Gastroesophageal sphincter (tissue), 4 donors: ENCODE measurements around the gene CLEC18A. TPM values are rescaled to one million over a fixed set of nuclear protein-coding genes. Genes with fewer than 3 reads are reported as not detected.

ENCODE experiments used
- ATAC-seq: fragments of 150-250 bp; one replicate; pipeline ENCODE4 v1.9.1; 2016; ENCODE audit warnings: mild to moderate bottlenecking, moderate library complexity
- H3K27ac ChIP-seq, 4 donors: fragments of 200-600 bp; sonication (generic) in 3 of 4; 1 replicate in 3 of 4; 2 replicates in 1 of 4; pipeline ENCODE4 v1.5.1; 2016 to 2019
- H3K27me3 ChIP-seq: fragments of 200-600 bp; sonication (generic); one replicate; pipeline ENCODE4 v1.5.1; 2019
- H3K36me3 ChIP-seq, 2 donors: fragments of 200-600 bp; sonication (generic); one replicate each; pipeline ENCODE4 v1.5.1; 2019; ENCODE audit warnings: control low read depth in 1 of 2
- H3K4me1 ChIP-seq, 3 donors: fragments of 200-600 bp; sonication (generic); 1 replicate in 2 of 3; 2 replicates in 1 of 3; pipeline ENCODE4 v1.5.1; 2016 to 2019; ENCODE audit warnings: control low read depth in 2 of 3
- H3K4me3 ChIP-seq, 2 donors: fragments of 200-600 bp; sonication (generic); one replicate each; pipeline ENCODE4 v1.5.1; 2019; ENCODE audit warnings: mild to moderate bottlenecking in 1 of 2, moderate library complexity in 1 of 2
- H3K9me3 ChIP-seq, 3 donors: fragments of 200-600 bp; sonication (generic); one replicate each; pipeline ENCODE4 v1.5.1; 2017 to 2019; ENCODE audit warnings: control low read depth in 2 of 3
- EP300 ChIP-seq: sonication (generic); formaldehyde crosslinking; IDR thresholded peaks from one replicate; pipeline ENCODE4 v1.6.1; 2017; ENCODE audit warnings: antibody characterized with exemption, mild to moderate bottlenecking
- POLR2A ChIP-seq, 2 donors: fragments of 450-650 bp; IDR thresholded peaks; one replicate each; pipeline ENCODE4 v1.6.1; 2017; ENCODE audit warnings: antibody characterized with exemption in 2 of 2, mild to moderate bottlenecking in 2 of 2, moderate library complexity in 1 of 2
- POLR2AphosphoS5 ChIP-seq: sonication (generic); formaldehyde crosslinking; IDR thresholded peaks from one replicate; pipeline ENCODE4 v1.6.1; 2017; ENCODE audit warnings: antibody characterized with exemption
- WGBS, 2 donors: methylation state at CpG; one replicate each; pipeline ENCODE4 v1.1.5; 2018; ENCODE audit warnings: low coverage in 1 of 2; 5-methylcytosine and 5-hydroxymethylcytosine counted together
- total RNA-seq, 4 donors: library from RNA; depleted of rRNA; stranded (reverse); fragments of >200 nt; gene quantifications; one replicate each; pipeline ENCODE4 v1.1.0, GENCODE V29; 2016
- TF ChIP-seq, protein P1 (sequence below), 4 experiments: fragments of 200-600 bp in 2 of 4; fragments of 450-650 bp in 2 of 4; sonication (generic) in 1 of 4; IDR thresholded peaks; one replicate each; pipeline ENCODE4 v1.5.1; 2017 to 2019; ENCODE audit warnings: antibody characterized with exemption in 4 of 4, mild to moderate bottlenecking in 2 of 4, moderate library complexity in 2 of 4

The CLEC18A gene
- total RNA-seq, 4 donors from 2014 or later: 0.27 to 1.9 (median 0.31) TPM; not detected in 1

DNA sequence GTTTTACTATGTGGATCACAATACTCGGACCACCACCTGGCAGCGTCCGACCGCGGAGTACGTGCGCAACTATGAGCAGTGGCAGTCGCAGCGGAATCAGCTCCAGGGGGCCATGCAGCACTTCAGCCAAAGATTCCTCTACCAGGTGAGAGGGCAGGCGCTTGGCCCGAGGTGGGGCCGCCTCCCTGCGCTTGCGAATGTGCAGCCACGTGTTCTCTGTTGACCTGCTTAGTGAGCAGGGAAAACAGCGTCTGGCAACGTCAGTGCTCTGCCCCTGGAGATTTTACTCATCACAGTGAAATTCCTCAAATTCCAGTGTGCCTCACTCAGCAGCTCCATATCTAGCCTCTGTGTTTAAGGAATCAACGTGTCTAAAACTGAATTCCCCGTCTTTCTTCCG is 33.4 kb upstream of the CLEC18A start:
- ATAC-seq: peak; percentile 91
- Histone ChIP-seq H3K36me3 (peaks cover 0 to 13% of the 10 kb centered on the region in 2 donors), H3K4me1 (no peaks in the 10 kb centered on the region), H3K27me3 (no peaks in the 10 kb centered on the region), H3K4me3 (no peak overlapping the region), H3K27ac (peak overlapping the region in 3 of 4 donors; percentile 7 to 66 (median 59)), H3K9me3 (no peaks in the 10 kb centered on the region)
- 47 to 55% methylated on average over 5 to 11 of the region's 20 CpGs for WGBS, 2 donors
- TF ChIP-seq, protein P1, sequence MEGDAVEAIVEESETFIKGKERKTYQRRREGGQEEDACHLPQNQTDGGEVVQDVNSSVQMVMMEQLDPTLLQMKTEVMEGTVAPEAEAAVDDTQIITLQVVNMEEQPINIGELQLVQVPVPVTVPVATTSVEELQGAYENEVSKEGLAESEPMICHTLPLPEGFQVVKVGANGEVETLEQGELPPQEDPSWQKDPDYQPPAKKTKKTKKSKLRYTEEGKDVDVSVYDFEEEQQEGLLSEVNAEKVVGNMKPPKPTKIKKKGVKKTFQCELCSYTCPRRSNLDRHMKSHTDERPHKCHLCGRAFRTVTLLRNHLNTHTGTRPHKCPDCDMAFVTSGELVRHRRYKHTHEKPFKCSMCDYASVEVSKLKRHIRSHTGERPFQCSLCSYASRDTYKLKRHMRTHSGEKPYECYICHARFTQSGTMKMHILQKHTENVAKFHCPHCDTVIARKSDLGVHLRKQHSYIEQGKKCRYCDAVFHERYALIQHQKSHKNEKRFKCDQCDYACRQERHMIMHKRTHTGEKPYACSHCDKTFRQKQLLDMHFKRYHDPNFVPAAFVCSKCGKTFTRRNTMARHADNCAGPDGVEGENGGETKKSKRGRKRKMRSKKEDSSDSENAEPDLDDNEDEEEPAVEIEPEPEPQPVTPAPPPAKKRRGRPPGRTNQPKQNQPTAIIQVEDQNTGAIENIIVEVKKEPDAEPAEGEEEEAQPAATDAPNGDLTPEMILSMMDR (IDR thresholded peaks at IDR 0.05): no peak
- TF ChIP-seq EP300: no peak
- no peak for TF ChIP-seq POLR2A (IDR thresholded peaks at IDR 0.05)
- TF ChIP-seq POLR2AphosphoS5: no peak

DNA sequence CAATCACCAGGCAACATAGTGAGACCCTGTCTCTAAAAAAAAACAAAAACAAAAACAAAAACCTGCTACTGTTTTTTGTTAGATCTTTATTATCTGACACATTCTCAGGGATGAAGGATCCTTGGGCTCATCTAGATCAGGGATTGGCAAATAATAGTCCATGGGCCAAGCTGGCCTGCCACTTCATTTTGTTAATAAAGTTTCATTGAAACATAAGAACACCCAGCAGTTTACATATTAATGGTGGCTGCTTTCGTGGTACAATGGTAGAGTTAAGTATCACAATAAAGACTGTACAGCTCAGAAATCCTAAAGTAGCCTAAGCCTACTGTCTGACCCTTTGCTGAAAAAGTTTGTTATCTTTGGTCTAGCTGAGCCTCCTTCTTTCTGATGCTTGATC is 32.9 kb upstream of the CLEC18A start:
- TF ChIP-seq POLR2A (IDR thresholded peaks at IDR 0.05): no peak
- no peak for TF ChIP-seq POLR2AphosphoS5
- TF ChIP-seq, protein P1 (IDR thresholded peaks at IDR 0.05): no peak
- H3K27ac ChIP-seq: peak overlapping the region in 2 of 4 donors; percentile 59 to 66
- ATAC-seq: no peak
- H3K4me3 ChIP-seq: no peak overlapping the region
- no peaks in the 10 kb centered on the region for H3K27me3 ChIP-seq
- 91% methylated on average over 1 of the region's 1 CpG; no CpG with 5 or more reads in 1 of the 2 donors for WGBS, 2 donors
- H3K9me3 ChIP-seq: no peaks in the 10 kb centered on the region
- H3K36me3 ChIP-seq: peaks cover 0 to 13% of the 10 kb centered on the region in 2 donors
- no peaks in the 10 kb centered on the region for H3K4me1 ChIP-seq

DNA sequence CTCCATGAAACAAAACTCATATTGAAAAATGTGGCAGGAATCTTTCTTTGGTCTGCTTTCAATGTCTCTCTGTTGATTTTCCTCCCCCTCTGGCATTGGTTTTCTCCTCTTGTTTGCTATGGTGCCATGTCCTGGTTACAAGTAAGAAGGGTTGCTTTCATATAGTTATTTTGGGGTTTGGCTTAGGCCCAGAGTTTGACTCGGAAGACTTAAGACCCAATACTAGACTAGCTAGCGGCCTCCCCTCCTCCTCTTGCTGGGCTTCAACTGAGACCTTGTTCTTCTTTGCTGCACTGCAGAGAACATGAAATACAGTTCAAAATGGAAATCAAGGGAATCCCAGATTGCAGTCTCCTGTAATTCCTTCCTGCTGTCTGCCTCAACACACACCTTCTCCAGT is 30.0 kb upstream of the CLEC18A start:
- Histone ChIP-seq H3K4me3 (no peak overlapping the region), H3K4me1 (peaks cover 0 to 25% (median 4%) of the 10 kb centered on the region in 3 donors), H3K9me3 (no peaks in the 10 kb centered on the region), H3K27me3 (no peaks in the 10 kb centered on the region), H3K36me3 (peaks cover 0 to 21% of the 10 kb centered on the region in 2 donors), H3K27ac (peak overlapping the region in 1 of 4 donors; percentile 27)
- ATAC-seq: no peak
- WGBS, 2 donors: 72% methylated on average over 2 of the region's 2 CpGs; no CpG with 5 or more reads in 1 of the 2 donors
- TF ChIP-seq, protein P1 (IDR thresholded peaks at IDR 0.05): no peak
- TF ChIP-seq EP300 (no peak), POLR2AphosphoS5 (no peak), POLR2A (IDR thresholded peaks at IDR 0.05) (no peak)

DNA sequence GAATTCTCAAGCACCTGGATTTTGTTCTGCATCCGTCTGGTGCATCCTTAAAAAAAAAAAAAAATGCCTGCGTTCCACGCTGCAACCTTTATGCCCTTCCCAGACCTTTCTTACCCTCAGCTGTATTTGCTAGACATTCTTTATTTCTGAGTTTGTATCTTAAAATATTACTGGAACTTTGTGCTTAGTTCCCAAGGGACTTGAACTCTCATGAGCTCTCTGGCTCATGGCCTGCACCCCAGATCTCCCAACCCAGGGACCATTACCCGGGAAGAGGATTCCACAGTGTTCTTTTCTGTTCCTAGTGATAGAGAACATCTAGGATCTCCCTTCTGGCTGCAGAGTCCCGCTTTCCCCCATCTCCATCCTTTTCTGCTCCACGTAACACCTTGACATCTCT is 28.9 kb upstream of the CLEC18A start:
- Histone ChIP-seq H3K27ac (no peak overlapping the region), H3K9me3 (no peaks in the 10 kb centered on the region), H3K36me3 (peaks cover 0 to 24% of the 10 kb centered on the region in 2 donors), H3K4me1 (peaks cover 0 to 35% (median 4%) of the 10 kb centered on the region in 3 donors), H3K4me3 (no peak overlapping the region), H3K27me3 (no peaks in the 10 kb centered on the region)
- no peak for ATAC-seq
- WGBS, 2 donors: 73 to 76% methylated on average over 4 to 6 of the region's 6 CpGs
- no peak for TF ChIP-seq POLR2AphosphoS5
- TF ChIP-seq, protein P1 (IDR thresholded peaks at IDR 0.05): no peak
- TF ChIP-seq POLR2A (IDR thresholded peaks at IDR 0.05): no peak
- no peak for TF ChIP-seq EP300

DNA sequence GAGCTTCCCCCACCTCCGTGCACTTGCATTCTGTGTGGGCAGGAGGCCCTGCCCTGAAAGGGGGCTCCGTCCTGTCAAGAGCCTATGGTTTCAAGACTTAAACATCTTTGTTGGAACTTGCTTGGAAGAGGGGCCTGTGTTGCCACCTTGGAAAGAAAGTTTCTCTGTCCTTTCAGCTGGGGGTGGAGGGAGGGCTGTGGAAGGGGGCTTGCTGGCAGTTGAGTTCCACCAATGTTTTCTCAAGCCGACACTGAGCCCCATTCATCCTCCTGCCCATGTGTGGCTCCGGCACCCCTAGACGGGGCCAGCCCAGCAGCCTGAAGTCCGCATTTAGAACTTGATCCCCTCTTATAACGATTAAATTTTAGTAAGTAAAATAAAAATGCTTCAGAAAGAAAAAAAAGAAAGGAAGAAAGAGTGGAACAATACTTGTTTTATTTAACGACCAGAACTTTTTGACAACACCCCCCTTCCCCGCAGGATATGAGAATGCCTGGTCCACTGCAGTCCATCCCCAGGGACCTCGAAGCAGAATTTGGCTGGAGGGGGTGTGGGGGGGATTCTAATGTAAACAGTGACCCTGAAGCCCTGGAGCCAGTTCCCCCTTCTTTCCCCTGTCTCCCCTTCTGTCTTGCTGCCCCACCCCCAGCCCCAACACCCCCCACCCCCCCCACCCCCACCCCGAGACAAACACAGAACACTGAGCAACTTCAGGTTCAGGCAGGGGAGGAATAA is 26.9 kb upstream of the CLEC18A start:
- TF ChIP-seq POLR2AphosphoS5 (no peak), POLR2A (IDR thresholded peaks at IDR 0.05) (no peak), EP300 (no peak)
- TF ChIP-seq, protein P1 (IDR thresholded peaks at IDR 0.05): no peak
- Histone ChIP-seq H3K36me3 (peaks cover 0 to 12% of the 10 kb centered on the region in 2 donors), H3K27ac (peak overlapping the region in 3 of 4 donors; percentile 74 to 80 (median 74)), H3K4me3 (peak overlapping the region in 1 of 2 donors; percentile 38), H3K27me3 (no peaks in the 10 kb centered on the region), H3K9me3 (no peaks in the 10 kb centered on the region), H3K4me1 (peaks cover 0 to 47% (median 4%) of the 10 kb centered on the region in 3 donors)
- 66 to 68% methylated on average over 8 to 9 of the region's 11 CpGs for WGBS, 2 donors
- ATAC-seq: no peak
